ENCODE measurements around the gene BSDC1. TPM values are rescaled to one million over a fixed set of nuclear protein-coding genes. Genes with fewer than 3 reads are reported as not detected.
A peak's percentile ranks its signal among the peaks of the same experiment; 100 is the strongest.

The BSDC1 gene
- total RNA-seq, 4 donors from 2014 or later, result 57.3 to 67.9 (median 63.4) TPM

- Histone ChIP-seq H3K4me1 (peaks cover 32 to 52% (median 42%) of the 10 kb centered on the region in 4 donors), H3K9me3 (no peaks in the 10 kb centered on the region), H3K4me3 (no peak overlapping the region), H3K36me3 (no peaks in the 10 kb centered on the region), H3K27ac (replicated peaks in 1 of 4) (no peak overlapping the region), H3K27me3 (no peaks in the 10 kb centered on the region)
- no peak for DNase-seq (ENCODE audit: extremely low spot score)
- no peak for TF ChIP-seq POLR2AphosphoS5 (IDR thresholded peaks at IDR 0.05)
- TF ChIP-seq POLR2A (IDR thresholded peaks at IDR 0.05; ENCODE audit: low read depth), result no peak
- no peak for TF ChIP-seq CTCF (IDR thresholded peaks at IDR 0.05)
- no peak for TF ChIP-seq EP300 (IDR thresholded peaks at IDR 0.05)
- 90% methylated on average over 12 of the region's 14 CpGs for WGBS
- intact Hi-C loops (cut with DNase I), result no loop called here
Measured at GRCh38 chr1:32338637-32339145, 55.5 kb downstream of the BSDC1 start.

GRCh38 chr1:32337855-32338636 is 56.2 kb downstream of the BSDC1 start:
- TF ChIP-seq EP300 (IDR thresholded peaks at IDR 0.05), result no peak
- TF ChIP-seq POLR2AphosphoS5 (IDR thresholded peaks at IDR 0.05), result no peak
- no peak for TF ChIP-seq CTCF (IDR thresholded peaks at IDR 0.05)
- no peak for TF ChIP-seq POLR2A (IDR thresholded peaks at IDR 0.05; ENCODE audit: low read depth)
- no peak overlapping the region for H3K4me3 ChIP-seq

GRCh38 chr1:32336963-32337675 is 57.1 kb downstream of the BSDC1 start:
- peaks cover 3 to 14% (median 11%) of the 10 kb centered on the region in 4 donors for H3K36me3 ChIP-seq
- H3K27ac ChIP-seq (replicated peaks in 1 of 4), result peak overlapping the region; percentile 59 to 71 (median 68)
- TF ChIP-seq CTCF (IDR thresholded peaks at IDR 0.05) (no peak), POLR2AphosphoS5 (IDR thresholded peaks at IDR 0.05) (no peak), EP300 (IDR thresholded peaks at IDR 0.05) (no peak), POLR2A (IDR thresholded peaks at IDR 0.05; ENCODE audit: low read depth) (no peak)
- WGBS, result 69% methylated on average over 3 of the region's 8 CpGs
- H3K4me1 ChIP-seq, result peaks cover 32 to 47% (median 42%) of the 10 kb centered on the region in 4 donors
- no peak for DNase-seq (ENCODE audit: extremely low spot score)
- H3K9me3 ChIP-seq, result no peaks in the 10 kb centered on the region
- H3K4me3 ChIP-seq, result no peak overlapping the region
- intact Hi-C loops (cut with DNase I), result no loop called here
- no peaks in the 10 kb centered on the region for H3K27me3 ChIP-seq

More at GRCh38 chr1:32337855-32338636, 56.2 kb downstream of the BSDC1 start:
- peaks cover 32 to 49% (median 42%) of the 10 kb centered on the region in 4 donors for H3K4me1 ChIP-seq
- H3K9me3 ChIP-seq, result no peaks in the 10 kb centered on the region
- H3K36me3 ChIP-seq, result peaks cover 0 to 5% (median 2%) of the 10 kb centered on the region in 4 donors
- no peak for DNase-seq (ENCODE audit: extremely low spot score)
- H3K27me3 ChIP-seq, result no peaks in the 10 kb centered on the region
- no peak overlapping the region for H3K27ac ChIP-seq (replicated peaks in 1 of 4)
- 79% methylated on average over 5 of the region's 16 CpGs for WGBS
- intact Hi-C loops (cut with DNase I), result no loop called here

- intact Hi-C loops (cut with DNase I), result no loop called here
- Histone ChIP-seq H3K9me3 (no peaks in the 10 kb centered on the region), H3K4me3 (peak overlapping the region; percentile 77 to 82 (median 78)), H3K4me1 (peaks cover 32 to 47% (median 42%) of the 10 kb centered on the region in 4 donors), H3K27me3 (no peaks in the 10 kb centered on the region), H3K36me3 (peaks cover 9 to 20% (median 17%) of the 10 kb centered on the region in 4 donors), H3K27ac (replicated peaks in 1 of 4) (peak overlapping the region; percentile 59 to 71 (median 68))
- 10% methylated on average over 4 of the region's 15 CpGs for WGBS
- no peak for TF ChIP-seq CTCF (IDR thresholded peaks at IDR 0.05)
- DNase-seq (ENCODE audit: extremely low spot score), result no peak
Measured at GRCh38 chr1:32336591-32336932, 57.7 kb downstream of the BSDC1 start.
